AG09319 (cell line): Measurements from ENCODE around the gene SPNS2.

Source experiments
- DNase-seq: peaks from one replicate; pipeline ENCODE4 v3.0.0-alpha.2; 2010; ENCODE audit warnings: low read depth; ENCODE audit errors: extremely low read depth
- TF ChIP-seq, protein P1 (sequence below): IDR thresholded peaks from 2 replicates; pipeline ENCODE4 v1.5.1; 2011; ENCODE audit warnings: low read depth, mild to moderate bottlenecking, inconsistent platforms, low read length, moderate library complexity

The SPNS2 gene

DNA sequence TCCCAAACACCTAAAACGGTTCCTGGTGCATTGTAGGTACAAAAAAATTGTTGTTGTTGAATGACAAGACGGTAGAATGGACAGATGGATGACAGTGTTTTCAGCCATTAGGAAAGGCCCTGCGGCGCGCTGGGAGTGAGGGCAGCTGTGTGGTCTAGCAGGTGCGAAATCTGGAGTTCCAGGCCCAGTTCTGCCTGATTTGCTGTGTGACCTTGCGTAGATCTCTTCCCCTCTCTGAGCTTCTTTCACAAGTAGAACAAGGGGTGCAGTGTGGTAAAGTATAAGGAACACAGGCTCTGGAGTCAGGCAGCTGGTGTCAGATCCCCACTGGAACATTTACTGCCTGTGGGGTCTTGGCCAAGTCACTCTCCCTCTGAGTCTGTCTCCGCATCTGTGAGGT, 25.3 kb downstream of the SPNS2 start:
- TF ChIP-seq, protein P1, sequence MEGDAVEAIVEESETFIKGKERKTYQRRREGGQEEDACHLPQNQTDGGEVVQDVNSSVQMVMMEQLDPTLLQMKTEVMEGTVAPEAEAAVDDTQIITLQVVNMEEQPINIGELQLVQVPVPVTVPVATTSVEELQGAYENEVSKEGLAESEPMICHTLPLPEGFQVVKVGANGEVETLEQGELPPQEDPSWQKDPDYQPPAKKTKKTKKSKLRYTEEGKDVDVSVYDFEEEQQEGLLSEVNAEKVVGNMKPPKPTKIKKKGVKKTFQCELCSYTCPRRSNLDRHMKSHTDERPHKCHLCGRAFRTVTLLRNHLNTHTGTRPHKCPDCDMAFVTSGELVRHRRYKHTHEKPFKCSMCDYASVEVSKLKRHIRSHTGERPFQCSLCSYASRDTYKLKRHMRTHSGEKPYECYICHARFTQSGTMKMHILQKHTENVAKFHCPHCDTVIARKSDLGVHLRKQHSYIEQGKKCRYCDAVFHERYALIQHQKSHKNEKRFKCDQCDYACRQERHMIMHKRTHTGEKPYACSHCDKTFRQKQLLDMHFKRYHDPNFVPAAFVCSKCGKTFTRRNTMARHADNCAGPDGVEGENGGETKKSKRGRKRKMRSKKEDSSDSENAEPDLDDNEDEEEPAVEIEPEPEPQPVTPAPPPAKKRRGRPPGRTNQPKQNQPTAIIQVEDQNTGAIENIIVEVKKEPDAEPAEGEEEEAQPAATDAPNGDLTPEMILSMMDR, result no peak
- no peak for DNase-seq

DNA sequence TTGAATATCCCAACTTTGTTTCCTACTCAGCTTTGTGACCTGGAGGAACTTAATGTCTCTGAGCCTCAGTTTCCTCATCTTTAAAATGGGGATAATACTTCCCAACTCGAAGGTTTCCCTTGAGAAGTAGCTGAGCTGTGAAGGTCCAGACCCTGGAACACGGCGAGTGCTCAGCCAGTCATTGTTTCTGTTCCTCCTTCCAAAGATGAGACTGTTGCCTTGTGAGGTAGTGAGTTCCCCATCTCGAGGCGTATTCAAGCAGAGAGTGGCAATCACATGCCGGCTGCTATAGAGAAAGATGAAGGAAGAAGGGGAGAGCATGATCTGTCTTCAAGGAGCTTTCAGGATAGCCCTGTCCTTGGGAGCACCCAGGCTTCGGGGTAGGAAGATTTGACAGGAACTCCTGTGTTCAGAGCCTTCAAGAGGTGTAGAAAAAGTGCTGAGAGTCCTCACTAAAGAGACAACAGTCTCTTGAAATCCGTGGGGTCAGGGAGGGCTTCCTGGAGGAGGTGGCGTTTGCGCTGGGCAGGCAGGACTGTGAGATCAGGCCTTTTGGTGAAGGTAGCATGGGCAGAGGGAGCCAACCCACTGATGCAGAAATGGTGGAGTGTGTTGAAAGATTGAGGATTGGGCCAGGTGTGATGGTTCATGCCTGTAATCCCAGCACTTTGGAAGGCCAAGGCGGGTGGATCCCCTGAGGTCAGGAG, 27.2 kb downstream of the SPNS2 start:
- no peak for DNase-seq
- TF ChIP-seq, protein P1, result no peak

DNA sequence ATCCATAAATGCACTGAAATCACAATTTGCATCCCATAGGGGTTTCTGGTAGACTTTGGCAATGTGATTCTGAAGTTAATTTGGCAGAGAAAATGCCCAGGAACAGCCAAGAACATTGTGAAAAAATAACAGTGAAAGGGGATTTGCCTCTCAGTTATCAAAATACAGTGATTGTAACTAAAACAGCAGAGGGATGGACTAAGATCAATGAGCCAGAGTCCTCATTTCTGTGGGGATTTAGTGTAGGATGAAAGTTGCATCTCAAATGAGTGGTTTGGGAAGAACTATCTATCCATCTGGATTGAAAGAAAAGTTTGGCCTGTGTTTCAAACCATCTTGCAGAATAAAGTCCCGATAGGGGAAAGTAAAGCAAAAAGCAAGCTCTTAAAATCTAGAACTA, 28.5 kb downstream of the SPNS2 start:
- DNase-seq, result no peak
- TF ChIP-seq, protein P1, result no peak

DNA sequence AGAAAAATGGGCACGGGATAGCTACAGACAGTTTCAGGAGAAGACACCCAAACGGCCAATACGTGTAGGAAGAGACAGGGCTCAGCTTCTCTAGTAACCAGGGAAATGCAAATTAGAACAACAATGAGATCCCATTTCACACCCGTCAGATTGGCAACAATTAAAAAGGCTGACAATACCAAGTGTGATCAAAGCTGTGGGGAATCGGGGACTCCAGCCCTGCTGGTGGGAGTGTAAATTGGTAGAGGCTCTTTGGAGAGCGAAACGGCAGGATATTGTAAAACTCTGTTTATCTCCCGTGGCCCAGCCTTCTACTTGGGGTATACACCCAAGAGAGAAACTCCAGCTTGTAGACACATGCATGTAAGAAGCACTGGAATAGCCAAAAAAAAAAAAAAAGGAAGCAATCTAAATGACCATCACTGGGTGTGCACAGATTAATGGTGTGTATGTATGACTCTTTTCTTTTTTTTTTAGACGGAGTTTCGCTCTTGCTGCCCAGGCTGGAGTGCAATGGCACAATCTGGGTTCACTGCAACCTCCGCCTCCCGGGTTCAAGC, 29.0 kb downstream of the SPNS2 start:
- TF ChIP-seq, protein P1, result no peak
- DNase-seq, result no peak

DNA sequence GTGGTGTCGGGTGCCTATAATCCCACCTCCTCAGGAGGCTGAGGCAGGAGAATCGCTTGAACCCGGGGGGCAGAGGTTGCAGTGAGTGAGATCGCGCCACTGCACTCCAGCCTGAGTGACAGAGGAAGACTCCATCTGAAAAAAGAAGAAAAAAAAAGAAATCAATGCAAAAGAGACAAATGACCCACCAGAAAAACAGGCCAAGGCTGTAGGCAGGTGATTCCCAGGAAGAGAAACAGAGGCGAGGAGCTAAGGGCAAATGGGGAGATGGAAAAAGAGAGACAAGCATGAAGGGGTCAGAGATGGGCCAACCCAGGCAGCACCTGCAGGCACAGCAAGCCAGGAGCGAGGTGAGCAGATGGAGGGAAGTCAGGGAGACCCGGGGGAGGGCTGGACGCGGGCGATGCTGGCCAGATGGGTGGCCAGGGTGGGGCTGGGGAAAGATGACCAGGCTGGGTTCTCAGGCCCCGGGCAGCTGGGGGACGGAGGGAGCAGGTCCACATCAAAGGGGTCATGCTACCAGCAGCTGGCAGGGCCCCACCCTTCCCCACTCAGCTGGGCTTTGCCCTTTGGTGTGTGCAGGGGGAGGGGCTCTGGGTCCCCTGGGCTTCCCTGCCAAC, 31.0 kb downstream of the SPNS2 start:
- TF ChIP-seq, protein P1, result no peak
- no peak for DNase-seq

DNA sequence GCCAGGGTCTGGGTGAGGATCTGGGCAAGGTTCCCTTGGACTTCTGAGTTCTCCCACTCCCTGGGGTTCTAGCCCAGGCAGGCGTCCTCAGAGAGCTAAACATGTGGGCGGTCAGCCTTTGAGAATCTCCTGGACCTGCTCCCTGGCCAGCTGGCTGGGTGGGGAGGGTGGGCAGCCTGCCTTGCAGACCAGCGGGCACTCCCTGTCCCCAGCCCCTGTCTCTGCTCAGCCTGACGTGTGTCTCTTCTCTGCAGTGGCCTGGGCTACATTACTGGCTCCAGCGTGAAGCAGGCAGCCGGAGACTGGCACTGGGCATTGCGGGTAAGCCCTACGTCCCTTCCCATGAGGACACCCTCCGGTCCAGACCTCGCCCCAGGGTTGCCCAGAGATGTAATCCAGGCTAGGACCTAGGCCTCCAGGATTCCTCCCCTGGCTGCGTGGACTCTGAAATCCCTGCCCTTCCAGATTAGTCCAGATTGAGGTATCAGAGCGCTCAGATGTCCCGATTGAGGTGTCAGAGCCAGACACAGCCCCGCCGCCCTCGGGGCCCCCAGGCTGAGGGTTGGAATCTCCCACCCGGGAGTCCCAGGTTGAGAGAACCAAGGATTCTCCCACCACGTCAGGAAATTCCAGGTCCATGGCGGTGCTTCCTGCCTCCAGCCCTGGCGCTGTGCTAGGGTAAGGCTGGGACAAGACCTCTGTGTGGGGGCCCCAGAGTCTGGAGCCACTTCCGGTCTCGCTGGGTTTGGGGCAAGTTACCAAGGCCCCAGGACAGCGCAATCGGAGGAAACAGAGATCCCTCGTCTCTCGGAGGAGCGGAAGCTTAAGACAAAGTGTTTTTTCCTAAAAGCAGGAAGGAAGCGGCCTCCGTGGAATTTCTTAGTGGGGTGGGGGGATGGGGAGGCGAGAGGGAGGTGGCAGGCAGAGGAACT, 32.4 kb downstream of the SPNS2 start:
- TF ChIP-seq, protein P1, result no peak
- no peak for DNase-seq
